ENCODE measurements around the gene CFAP46. TPM values are rescaled to one million over a fixed set of nuclear protein-coding genes. Genes with fewer than 3 reads are reported as not detected.

CFAP46 gene
- total and polyA plus RNA-seq, 9 donors, result 0.50 to 22.4 (median 1.6) TPM; not detected in 1

DNA sequence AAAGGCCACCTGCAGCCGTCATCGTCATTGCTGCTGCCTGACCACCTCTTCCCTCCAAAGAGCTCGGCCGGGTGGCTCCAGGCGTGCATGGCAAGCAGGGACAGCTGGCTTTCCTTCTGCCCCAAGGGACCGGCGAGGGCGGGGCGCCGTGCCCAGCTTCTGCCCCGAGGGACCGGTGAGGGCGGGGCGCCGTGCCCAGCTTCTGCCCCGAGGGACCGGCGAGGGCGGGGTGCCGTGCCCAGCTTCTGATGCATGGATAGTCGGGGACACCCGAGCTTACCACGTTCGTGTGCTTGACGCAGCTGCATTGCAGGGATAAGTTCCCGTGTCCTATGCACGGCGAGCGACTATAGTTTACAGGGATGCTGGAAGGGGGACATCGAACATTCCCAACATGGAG lies 27.0 kb downstream of the CFAP46 start:
- WGBS, 3 donors, result 90 to 93% (median 92%) methylated on average over 28 to 30 of the region's 30 CpGs
- peak in 2 of 5 donors; percentile 8 to 25 for DNase-seq
- H3K4me3 ChIP-seq, result no peak overlapping the region
- no peaks in the 10 kb centered on the region for H3K36me3 ChIP-seq
- no peaks in the 10 kb centered on the region for H3K4me1 ChIP-seq (ENCODE audit: insufficient read depth)
- no peak overlapping the region for H3K27ac ChIP-seq
- H3K9me3 ChIP-seq, result no peaks in the 10 kb centered on the region
- intact Hi-C loops (cut with DNase I), result no loop called here
- no peaks in the 10 kb centered on the region for H3K27me3 ChIP-seq
- TF ChIP-seq, protein P1, sequence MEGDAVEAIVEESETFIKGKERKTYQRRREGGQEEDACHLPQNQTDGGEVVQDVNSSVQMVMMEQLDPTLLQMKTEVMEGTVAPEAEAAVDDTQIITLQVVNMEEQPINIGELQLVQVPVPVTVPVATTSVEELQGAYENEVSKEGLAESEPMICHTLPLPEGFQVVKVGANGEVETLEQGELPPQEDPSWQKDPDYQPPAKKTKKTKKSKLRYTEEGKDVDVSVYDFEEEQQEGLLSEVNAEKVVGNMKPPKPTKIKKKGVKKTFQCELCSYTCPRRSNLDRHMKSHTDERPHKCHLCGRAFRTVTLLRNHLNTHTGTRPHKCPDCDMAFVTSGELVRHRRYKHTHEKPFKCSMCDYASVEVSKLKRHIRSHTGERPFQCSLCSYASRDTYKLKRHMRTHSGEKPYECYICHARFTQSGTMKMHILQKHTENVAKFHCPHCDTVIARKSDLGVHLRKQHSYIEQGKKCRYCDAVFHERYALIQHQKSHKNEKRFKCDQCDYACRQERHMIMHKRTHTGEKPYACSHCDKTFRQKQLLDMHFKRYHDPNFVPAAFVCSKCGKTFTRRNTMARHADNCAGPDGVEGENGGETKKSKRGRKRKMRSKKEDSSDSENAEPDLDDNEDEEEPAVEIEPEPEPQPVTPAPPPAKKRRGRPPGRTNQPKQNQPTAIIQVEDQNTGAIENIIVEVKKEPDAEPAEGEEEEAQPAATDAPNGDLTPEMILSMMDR (IDR thresholded peaks at IDR 0.05), result no peak
- TF ChIP-seq POLR2A (IDR thresholded peaks at IDR 0.05) (no peak), EP300 (IDR thresholded peaks at IDR 0.05) (no peak)

DNA sequence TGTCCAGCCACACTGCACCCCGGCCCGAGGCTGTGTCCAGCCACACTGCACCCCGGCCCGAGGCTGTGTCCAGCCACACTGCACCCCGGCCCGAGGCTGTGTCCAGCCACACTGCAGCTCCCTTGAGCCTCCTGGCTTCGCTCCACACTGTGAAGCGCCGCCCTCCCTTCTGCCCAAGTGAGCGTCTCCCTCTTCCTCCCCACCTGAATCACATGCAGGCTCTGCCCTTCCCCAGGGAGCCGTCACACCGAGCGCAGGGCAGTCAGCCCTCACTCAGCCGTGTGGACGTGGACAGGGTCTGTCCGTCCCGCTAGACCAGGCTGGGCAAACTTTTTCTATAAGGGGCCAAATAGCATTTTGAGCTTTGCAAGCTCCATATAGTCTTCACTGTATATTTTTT lies 27.6 kb downstream of the CFAP46 start:
- H3K27me3 ChIP-seq, result no peaks in the 10 kb centered on the region
- H3K4me3 ChIP-seq, result no peak overlapping the region
- H3K27ac ChIP-seq, result no peak overlapping the region
- intact Hi-C loops (cut with DNase I), result no loop called here
- no peaks in the 10 kb centered on the region for H3K36me3 ChIP-seq
- no peaks in the 10 kb centered on the region for H3K9me3 ChIP-seq
- 90 to 94% (median 92%) methylated on average over 10 to 15 of the region's 17 CpGs for WGBS, 3 donors
- H3K4me1 ChIP-seq (ENCODE audit: insufficient read depth), result no peaks in the 10 kb centered on the region
- TF ChIP-seq EP300 (IDR thresholded peaks at IDR 0.05) (no peak), POLR2A (IDR thresholded peaks at IDR 0.05) (no peak)
- TF ChIP-seq, protein P1 (IDR thresholded peaks at IDR 0.05), result no peak
- peak in 2 of 5 donors; percentile 6 to 10 for DNase-seq

DNA sequence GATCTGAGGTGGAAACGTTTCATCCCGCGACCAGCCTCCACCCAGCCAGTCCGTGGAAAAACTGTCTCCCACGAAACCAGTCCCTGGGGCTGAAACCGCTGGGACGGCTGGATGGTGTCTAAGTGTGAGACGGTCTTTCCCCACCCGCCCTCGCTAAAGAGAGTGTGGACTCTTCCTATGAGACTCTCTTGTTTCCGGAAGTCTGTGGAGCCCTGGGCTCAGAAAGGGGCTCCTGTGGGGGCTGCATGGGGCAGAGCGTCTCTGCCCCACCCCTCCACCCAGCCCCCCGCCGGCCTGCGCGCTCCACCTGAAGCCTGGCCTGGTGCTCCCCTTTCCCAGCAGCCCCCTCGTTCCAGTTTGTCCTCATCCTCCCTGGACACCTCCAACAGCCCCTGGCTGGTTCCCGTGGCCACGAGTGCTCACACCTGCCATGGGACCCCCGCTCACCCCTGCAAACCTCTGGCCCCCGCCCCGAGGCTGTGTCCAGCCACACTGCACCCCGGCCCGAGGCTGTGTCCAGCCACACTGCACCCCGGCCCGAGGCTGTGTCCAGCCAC lies 28.7 kb downstream of the CFAP46 start:
- DNase-seq, result peak in 2 of 5 donors; percentile 6 to 18

DNA sequence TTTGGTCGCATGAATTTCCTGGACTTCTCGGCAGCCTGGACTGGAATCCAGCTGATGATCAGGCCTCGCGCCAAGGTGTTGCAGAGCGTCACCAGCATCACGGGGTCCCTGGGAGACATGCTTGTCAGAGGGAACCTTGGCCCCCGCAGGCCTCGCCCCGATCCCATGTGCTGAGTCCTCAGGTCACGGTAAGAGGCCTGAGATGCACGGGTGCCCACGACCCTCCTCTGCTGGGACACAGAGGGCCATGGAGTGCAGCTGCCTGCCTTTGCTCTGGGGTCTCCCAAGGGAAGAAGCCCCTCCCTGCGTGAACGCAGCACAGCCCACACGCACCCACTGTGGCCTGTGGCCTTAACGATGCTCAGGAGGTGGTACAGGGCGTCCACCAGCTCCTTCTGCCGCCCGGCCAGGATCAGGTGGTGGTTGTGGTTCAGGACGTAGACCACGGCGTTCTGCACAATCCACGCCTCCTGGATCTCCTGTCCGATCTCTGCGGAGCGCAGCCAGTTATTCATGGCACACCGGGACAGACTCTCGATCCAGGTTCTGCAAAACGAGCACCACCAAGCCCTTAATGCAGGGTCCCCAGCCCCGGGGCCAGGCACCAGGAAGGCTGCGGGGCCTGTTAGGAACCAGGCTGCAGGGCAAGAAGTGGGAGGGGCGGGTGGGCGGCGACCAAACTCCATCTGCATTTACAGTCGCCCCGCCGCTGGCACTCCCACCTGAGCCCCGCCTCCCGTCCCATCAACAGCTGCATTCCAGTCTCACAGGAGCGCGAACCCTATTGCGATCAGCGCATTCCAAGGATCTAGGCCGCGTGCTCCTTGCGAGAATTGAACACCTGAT lies 29.4 kb downstream of the CFAP46 start:
- peak in 3 of 5 donors; percentile 7 to 27 (median 13) for DNase-seq

More for the DNA sequence above, 28.7 kb downstream of the CFAP46 start:
- Histone ChIP-seq H3K4me1 (ENCODE audit: insufficient read depth) (no peaks in the 10 kb centered on the region), H3K27ac (no peak overlapping the region), H3K27me3 (no peaks in the 10 kb centered on the region), H3K9me3 (no peaks in the 10 kb centered on the region), H3K4me3 (no peak overlapping the region), H3K36me3 (no peaks in the 10 kb centered on the region)
- intact Hi-C loops (cut with DNase I), result no loop called here
- WGBS, 3 donors, result 87 to 90% (median 88%) methylated on average over 22 to 26 of the region's 26 CpGs
- TF ChIP-seq, protein P1 (IDR thresholded peaks at IDR 0.05), result no peak
- TF ChIP-seq POLR2A (IDR thresholded peaks at IDR 0.05) (no peak), EP300 (IDR thresholded peaks at IDR 0.05) (no peak)

More for the DNA sequence above, 29.4 kb downstream of the CFAP46 start:
- no peak overlapping the region for H3K27ac ChIP-seq
- H3K9me3 ChIP-seq, result no peaks in the 10 kb centered on the region
- no peaks in the 10 kb centered on the region for H3K4me1 ChIP-seq (ENCODE audit: insufficient read depth)
- intact Hi-C loops (cut with DNase I), result no loop called here
- no peaks in the 10 kb centered on the region for H3K27me3 ChIP-seq
- 87 to 89% (median 89%) methylated on average over 45 to 46 of the region's 46 CpGs for WGBS, 3 donors
- H3K36me3 ChIP-seq, result no peaks in the 10 kb centered on the region
- no peak for TF ChIP-seq POLR2A (IDR thresholded peaks at IDR 0.05)
- H3K4me3 ChIP-seq, result no peak overlapping the region

Data from ovary (tissue), 9 donors.